ENCODE results near the gene PRSS36. TPM values are rescaled to one million over a fixed set of nuclear protein-coding genes. Genes with fewer than 3 reads are reported as not detected.
A peak's percentile ranks its signal among the peaks of the same experiment; 100 is the strongest.
"Not testable (repeated sequence)": the region's sequence is repeated elsewhere in the genome, so short reads cannot be mapped to it uniquely, and the experiment has no call there.

PRSS36 gene
- total and polyA plus RNA-seq, 10 donors = 0.70 to 2.6 (median 1.5) TPM; not detected in 1

- peaks cover 11 to 44% (median 32%) of the 10 kb centered on the region in 6 donors for H3K4me1 ChIP-seq
- TF ChIP-seq POLR2AphosphoS5 (IDR thresholded peaks at IDR 0.05) (peak; percentile 51 to 86 (median 72)), POLR2A (IDR thresholded peaks at IDR 0.05) (no peak), CTCF (IDR thresholded peaks at IDR 0.05 in 8 of 11, conservative IDR thresholded peaks at IDR 0.05 in 3 of 11) (peak; percentile 71 to 91 (median 85))
- WGBS, 5 donors = 10 to 25% (median 15%) methylated on average over 28 to 33 of the region's 33 CpGs
- intact Hi-C loops (cut with DNase I; ENCODE audit: low total_unique reads) = no loop called here
- peak overlapping the region in 5 of 8 donors; percentile 47 to 83 (median 69) for H3K27ac ChIP-seq
- H3K36me3 ChIP-seq = peaks cover 0 to 17% (median 13%) of the 10 kb centered on the region in 6 donors
- no peaks in the 10 kb centered on the region for H3K9me3 ChIP-seq
- DNase-seq = peak; percentile 95
- peak overlapping the region in 3 of 8 donors; percentile 7 to 50 (median 25) for H3K4me3 ChIP-seq
- H3K27me3 ChIP-seq (replicated peaks in 1 of 7) = no peaks in the 10 kb centered on the region
Observed at GRCh38 chr16:31105677-31106213, 44.1 kb downstream of the PRSS36 start.

- intact Hi-C loops (cut with DNase I; ENCODE audit: low total_unique reads); H3K27ac ChIP-seq; H3K27me3 ChIP-seq (replicated peaks in 1 of 7); H3K4me3 ChIP-seq; H3K9me3 ChIP-seq; H3K36me3 ChIP-seq; DNase-seq: not testable (repeated sequence)
- 76 to 86% (median 82%) methylated on average over 13 of the region's 13 CpGs for WGBS, 5 donors
- peaks cover 4 to 11% (median 7%) of the 10 kb centered on the region in 6 donors for H3K4me1 ChIP-seq
Observed at GRCh38 chr16:31100876-31101641, 48.8 kb downstream of the PRSS36 start.

DNA sequence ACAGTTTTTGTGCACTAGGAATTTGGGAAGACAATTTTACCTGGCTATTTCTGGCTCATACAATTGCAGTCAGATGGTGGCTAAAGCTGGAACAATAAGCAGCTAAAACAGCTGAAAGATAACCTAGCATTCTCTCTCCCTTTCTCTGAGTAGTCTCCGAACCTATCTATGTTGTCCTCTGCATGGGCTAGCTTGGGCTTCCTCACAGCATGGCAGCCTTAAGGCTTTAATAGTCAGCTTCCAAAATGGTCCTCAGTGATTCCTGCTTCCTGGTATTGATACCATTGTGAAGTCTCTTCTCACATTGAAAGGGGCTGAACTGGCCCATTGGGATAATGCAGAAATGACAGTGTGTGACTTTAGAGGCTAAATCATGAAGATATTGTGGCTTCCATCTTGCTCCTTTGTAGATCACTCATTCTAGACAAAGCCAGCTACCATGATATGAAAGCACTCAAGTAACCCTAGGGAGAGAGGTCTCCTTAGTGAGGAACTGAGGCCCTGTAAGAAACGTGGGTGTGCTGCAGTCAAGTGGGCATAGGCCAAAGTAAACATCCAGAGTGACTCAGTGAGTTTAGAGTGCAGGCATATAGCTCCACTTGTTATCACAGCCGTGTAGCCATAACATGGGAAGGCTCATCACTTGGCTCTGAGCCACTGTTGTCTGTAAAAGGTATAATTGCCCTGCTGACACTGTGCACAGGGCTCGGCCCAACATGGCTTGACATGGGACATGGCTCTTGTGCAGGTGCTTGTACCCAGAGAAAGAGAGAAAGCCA is 49.8 kb downstream of the PRSS36 start:
- Histone ChIP-seq H3K27me3 (replicated peaks in 1 of 7) (no peaks in the 10 kb centered on the region), H3K36me3 (no peaks in the 10 kb centered on the region), H3K27ac (no peak overlapping the region), H3K9me3 (no peaks in the 10 kb centered on the region), H3K4me1 (peaks cover 7 to 14% (median 11%) of the 10 kb centered on the region in 6 donors), H3K4me3 (no peak overlapping the region)
- 67 to 82% (median 75%) methylated on average over 4 of the region's 4 CpGs for WGBS, 5 donors
- TF ChIP-seq POLR2A (IDR thresholded peaks at IDR 0.05) = no peak
- TF ChIP-seq CTCF (IDR thresholded peaks at IDR 0.05 in 8 of 11, conservative IDR thresholded peaks at IDR 0.05 in 3 of 11) = no peak
- no peak for TF ChIP-seq POLR2AphosphoS5 (IDR thresholded peaks at IDR 0.05)
- intact Hi-C loops (cut with DNase I; ENCODE audit: low total_unique reads) = loop anchor here (10.0 kb wide), 1 partner anchor 115 kb away; the partner anchor contains the start of gene HSD3B7
- no peak for DNase-seq

- DNase-seq = peak; percentile 96
Observed at GRCh38 chr16:31094424-31095120, 55.3 kb downstream of the PRSS36 start, which contains the start of gene VKORC1. TSS of gene VKORC1 (minus strand) at chr16:31094797. CDS start at chr16:31094729, 68 bp downstream.

More at GRCh38 chr16:31094424-31095120, 55.3 kb downstream of the PRSS36 start, which contains the start of gene VKORC1:
- no peak for TF ChIP-seq POLR2A (IDR thresholded peaks at IDR 0.05)
- TF ChIP-seq POLR2AphosphoS5 (IDR thresholded peaks at IDR 0.05) = peak; percentile 92 to 95 (median 94)
- TF ChIP-seq CTCF (IDR thresholded peaks at IDR 0.05 in 8 of 11, conservative IDR thresholded peaks at IDR 0.05 in 3 of 11) = peak in 4 of 11 experiments; percentile 25 to 34 (median 28)
- H3K36me3 ChIP-seq = peaks cover 0 to 22% (median 13%) of the 10 kb centered on the region in 6 donors
- no peaks in the 10 kb centered on the region for H3K9me3 ChIP-seq
- peak within 1 kb of the TSS; percentile 48 to 84 (median 73) for H3K4me3 ChIP-seq
- no peaks in the 10 kb centered on the region for H3K27me3 ChIP-seq (replicated peaks in 1 of 7)
- H3K27ac ChIP-seq = peak within 1 kb of the TSS; percentile 67 to 95 (median 89)
- intact Hi-C loops (cut with DNase I; ENCODE audit: low total_unique reads) = loop anchor here (10.0 kb wide), 1 partner anchor 110 kb away; the partner anchor contains the start of gene HSD3B7
- H3K4me1 ChIP-seq = peaks cover 18 to 41% (median 30%) of the 10 kb centered on the region in 6 donors
- 0 to 1% (median 1%) methylated on average over 28 to 69 of the region's 69 CpGs for WGBS, 5 donors
